NCI-H2107 treated with DMSO at 0.1 percent for 48 hours (cell line): Measurements from ENCODE around the gene DCLK1.
A peak's percentile ranks its signal among the peaks of the same experiment; 100 is the strongest.

Source experiments
- DNase-seq: peaks from one replicate; lab custom pipeline; 2025; ENCODE audit not compliant: unreplicated experiment; lab: John Stamatoyannopoulos, UW

Gene DCLK1

GRCh38 chr13:35871561-35871960, 259.6 kb downstream of the DCLK1 start:
- DNase-seq = no peak

- DNase-seq = no peak
These were observed 264.4 kb downstream of the DCLK1 start for GRCh38 chr13:35866801-35867200.

- DNase-seq = no peak
These were observed 265.6 kb downstream of the DCLK1 start for GRCh38 chr13:35865341-35866240.

- no peak for DNase-seq
These were observed 270.5 kb downstream of the DCLK1 start for GRCh38 chr13:35860661-35861060.

- DNase-seq = no peak
These were observed 271.2 kb downstream of the DCLK1 start for GRCh38 chr13:35859981-35860380.

GRCh38 chr13:35858665-35859064, 272.5 kb downstream of the DCLK1 start:
- DNase-seq = no peak

- DNase-seq = peak; percentile 71
These were observed 273.4 kb downstream of the DCLK1 start for GRCh38 chr13:35857769-35858168.

GRCh38 chr13:35856721-35857364, 274.3 kb downstream of the DCLK1 start:
- no peak for DNase-seq

GRCh38 chr13:35856084-35856483, 275.1 kb downstream of the DCLK1 start:
- no peak for DNase-seq

- peak; percentile 45 for DNase-seq
These were observed 275.6 kb downstream of the DCLK1 start for GRCh38 chr13:35855531-35856019.

GRCh38 chr13:35854286-35854685, 276.9 kb downstream of the DCLK1 start:
- no peak for DNase-seq

- no peak for DNase-seq
These were observed 279.3 kb downstream of the DCLK1 start for GRCh38 chr13:35851881-35852280.

GRCh38 chr13:35851356-35851755, 279.8 kb downstream of the DCLK1 start:
- DNase-seq = no peak

GRCh38 chr13:35850569-35850968, 280.6 kb downstream of the DCLK1 start:
- no peak for DNase-seq

- DNase-seq = no peak
These were observed 281.9 kb downstream of the DCLK1 start for GRCh38 chr13:35849256-35849644.

GRCh38 chr13:35848336-35849255, 282.6 kb downstream of the DCLK1 start:
- no peak for DNase-seq

GRCh38 chr13:35843272-35843671, 287.9 kb downstream of the DCLK1 start:
- DNase-seq = peak; percentile 80

GRCh38 chr13:35841060-35841521, 290.1 kb downstream of the DCLK1 start:
- DNase-seq = peak; percentile 56

- no peak for DNase-seq
These were observed 291.4 kb downstream of the DCLK1 start for GRCh38 chr13:35839806-35840205.

GRCh38 chr13:35838356-35838755, 292.8 kb downstream of the DCLK1 start:
- DNase-seq = no peak

- DNase-seq = no peak
These were observed 294.7 kb downstream of the DCLK1 start for GRCh38 chr13:35836446-35836845.
